BE2C (cell line): ENCODE results near the gene RAD23A.
A peak's percentile ranks its signal among the peaks of the same experiment; 100 is the strongest.
"Not testable (repeated sequence)": the region's sequence is repeated elsewhere in the genome, so short reads cannot be mapped to it uniquely, and the experiment has no call there.

ENCODE experiments used
- DNase-seq: peaks from one replicate; pipeline ENCODE4 v3.0.0-alpha.2; 2020
- H3K27me3 ChIP-seq: fragments of 250-450 bp; sonication (Bioruptor Pico); 2 replicates; pipeline ENCODE4 v1.5.1; 2020; ENCODE audit warnings: mild to moderate bottlenecking
- H3K36me3 ChIP-seq: fragments of 250-450 bp; sonication (Bioruptor Pico); 2 replicates; pipeline ENCODE4 v1.5.1; 2020; ENCODE audit warnings: mild to moderate bottlenecking
- H3K4me1 ChIP-seq: fragments of 250-450 bp; sonication (Bioruptor Pico); 2 replicates; pipeline ENCODE4 v1.5.1; 2020
- H3K4me3 ChIP-seq: 2 replicates; pipeline ENCODE4 v1.5.1; 2011; ENCODE audit warnings: low read depth, low read length
- H3K9me3 ChIP-seq: fragments of 250-450 bp; sonication (Bioruptor Pico); 2 replicates; pipeline ENCODE4 v1.5.1; 2020
- CTCF ChIP-seq: IDR thresholded peaks from 2 replicates; pipeline ENCODE4 v1.5.1; 2012; ENCODE audit warnings: mild to moderate bottlenecking, low read depth, low read length

The RAD23A gene

GRCh38 chr19:12953799-12954611, 8.3 kb downstream of the RAD23A start:
- H3K4me1 ChIP-seq: peaks cover 32% of the 10 kb centered on the region
- H3K4me3 ChIP-seq: no peak overlapping the region; the same call in 1 of the 2 replicates
- TF ChIP-seq CTCF: no peak
- H3K36me3 ChIP-seq: peaks cover 61% of the 10 kb centered on the region
- DNase-seq: peak; percentile 25
- no peaks in the 10 kb centered on the region for H3K9me3 ChIP-seq
- H3K27me3 ChIP-seq: no peaks in the 10 kb centered on the region

GRCh38 chr19:12954612-12954962, 8.9 kb downstream of the RAD23A start:
- H3K4me1 ChIP-seq: peaks cover 32% of the 10 kb centered on the region
- DNase-seq: no peak
- H3K36me3 ChIP-seq: peaks cover 55% of the 10 kb centered on the region
- no peaks in the 10 kb centered on the region for H3K27me3 ChIP-seq
- H3K9me3 ChIP-seq: no peaks in the 10 kb centered on the region
- H3K4me3 ChIP-seq: no peak overlapping the region; the same call in 1 of the 2 replicates
- no peak for TF ChIP-seq CTCF

GRCh38 chr19:12955575-12955974, 9.9 kb downstream of the RAD23A start:
- DNase-seq, H3K9me3 ChIP-seq, H3K27me3 ChIP-seq: not testable (repeated sequence)
- peaks cover 32% of the 10 kb centered on the region for H3K4me1 ChIP-seq
- peaks cover 47% of the 10 kb centered on the region for H3K36me3 ChIP-seq
- H3K4me3 ChIP-seq: peak overlapping the region; percentile 94

GRCh38 chr19:12955996-12956395, 10.3 kb downstream of the RAD23A start:
- Histone ChIP-seq H3K27me3 (no peaks in the 10 kb centered on the region), H3K4me3 (peak overlapping the region; percentile 94), H3K4me1 (peaks cover 32% of the 10 kb centered on the region), H3K36me3 (peaks cover 43% of the 10 kb centered on the region), H3K9me3 (no peaks in the 10 kb centered on the region)
- no peak for TF ChIP-seq CTCF
- no peak for DNase-seq

- H3K9me3 ChIP-seq: no peaks in the 10 kb centered on the region
- H3K36me3 ChIP-seq: peaks cover 36% of the 10 kb centered on the region
- TF ChIP-seq CTCF: no peak
- H3K4me3 ChIP-seq: peak within 1 kb of the TSS; percentile 94
- no peaks in the 10 kb centered on the region for H3K27me3 ChIP-seq
- peak; percentile 90 for DNase-seq
- peaks cover 32% of the 10 kb centered on the region for H3K4me1 ChIP-seq
These were observed 11.1 kb downstream of the RAD23A start, which contains the start of gene GADD45GIP1 for GRCh38 chr19:12956446-12957388. GADD45GIP1 (minus strand) TSS chr19:12957223; CDS start chr19:12957212, 11 bp downstream.

GRCh38 chr19:12957389-12957952, 11.8 kb downstream of the RAD23A start:
- H3K27me3 ChIP-seq, DNase-seq, H3K9me3 ChIP-seq: not testable (repeated sequence)
- Histone ChIP-seq H3K4me3 (peak overlapping the region; percentile 94), H3K36me3 (peaks cover 28% of the 10 kb centered on the region), H3K4me1 (peaks cover 27% of the 10 kb centered on the region)
